Ishikawa (cell line): ENCODE measurements around the gene OR5B12.

Experiments
- CEBPB ChIP-seq: IDR thresholded peaks from 2 replicates; pipeline ENCODE4 v1.6.1; 2012
- CREB1 ChIP-seq: IDR thresholded peaks from 2 replicates; pipeline ENCODE4 v1.6.1; 2012; ENCODE audit warnings: low read depth
- EGR1 ChIP-seq: IDR thresholded peaks from 2 replicates; pipeline ENCODE4 v1.6.1; 2012
- EP300 ChIP-seq: IDR thresholded peaks from 2 replicates; pipeline ENCODE4 v1.6.1; 2012; ENCODE audit warnings: borderline replicate concordance
- FOXM1 ChIP-seq: IDR thresholded peaks from 2 replicates; pipeline ENCODE4 v1.6.1; 2012; ENCODE audit warnings: low read depth, borderline replicate concordance
- NFIC ChIP-seq: IDR thresholded peaks from 2 replicates; pipeline ENCODE4 v1.6.1; 2012
- RAD21 ChIP-seq: IDR thresholded peaks from 2 replicates; pipeline ENCODE4 v1.6.1; 2012; ENCODE audit warnings: low read depth
- TAF1 ChIP-seq: IDR thresholded peaks from 2 replicates; pipeline ENCODE4 v1.6.1; 2012; ENCODE audit warnings: low read depth, mild to moderate bottlenecking
- TCF12 ChIP-seq: IDR thresholded peaks from 2 replicates; pipeline ENCODE4 v1.6.1; 2012; ENCODE audit warnings: low read depth
- TEAD4 ChIP-seq: IDR thresholded peaks from 2 replicates; pipeline ENCODE4 v1.6.1; 2012
- YY1 ChIP-seq: IDR thresholded peaks from 2 replicates; pipeline ENCODE4 v1.6.1; 2012; ENCODE audit warnings: low read depth
- ZBTB7A ChIP-seq: IDR thresholded peaks from 2 replicates; pipeline ENCODE4 v1.6.1; 2012; ENCODE audit warnings: low read depth
- TF ChIP-seq, protein P1 (sequence below): IDR thresholded peaks from 2 replicates; pipeline ENCODE4 v1.6.1; 2012
- TF ChIP-seq, protein P2 (sequence below): IDR thresholded peaks from 2 replicates; pipeline ENCODE4 v1.6.1; 2012
- TF ChIP-seq, protein P3 (sequence below): IDR thresholded peaks from 2 replicates; pipeline ENCODE4 v1.6.1; 2012; ENCODE audit warnings: low read depth, mild to moderate bottlenecking

Gene OR5B12

DNA sequence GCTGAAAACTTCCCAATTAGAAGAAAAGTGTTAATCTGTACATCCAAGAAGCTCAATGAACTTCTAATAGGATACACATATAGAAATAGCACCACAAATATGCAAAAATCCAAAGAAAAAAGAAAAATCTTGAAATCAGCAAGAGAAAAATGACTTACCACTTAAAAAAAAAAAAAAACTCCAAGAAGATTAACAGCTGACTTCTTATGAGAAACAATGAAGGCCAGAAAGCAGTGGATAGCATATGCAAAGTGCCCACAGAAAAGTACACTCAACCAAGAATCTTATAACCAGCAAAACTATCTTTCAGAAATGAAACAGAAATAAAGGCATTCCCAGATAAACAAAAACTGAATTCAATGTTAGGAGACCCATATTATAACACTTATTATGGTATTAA, 29.9 kb upstream of the OR5B12 start:
- TF ChIP-seq YY1 (no peak), EGR1 (no peak), CREB1 (no peak), NFIC (no peak), CEBPB (no peak), TEAD4 (no peak)
- TF ChIP-seq, protein P1, sequence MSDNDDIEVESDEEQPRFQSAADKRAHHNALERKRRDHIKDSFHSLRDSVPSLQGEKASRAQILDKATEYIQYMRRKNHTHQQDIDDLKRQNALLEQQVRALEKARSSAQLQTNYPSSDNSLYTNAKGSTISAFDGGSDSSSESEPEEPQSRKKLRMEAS = no peak

DNA sequence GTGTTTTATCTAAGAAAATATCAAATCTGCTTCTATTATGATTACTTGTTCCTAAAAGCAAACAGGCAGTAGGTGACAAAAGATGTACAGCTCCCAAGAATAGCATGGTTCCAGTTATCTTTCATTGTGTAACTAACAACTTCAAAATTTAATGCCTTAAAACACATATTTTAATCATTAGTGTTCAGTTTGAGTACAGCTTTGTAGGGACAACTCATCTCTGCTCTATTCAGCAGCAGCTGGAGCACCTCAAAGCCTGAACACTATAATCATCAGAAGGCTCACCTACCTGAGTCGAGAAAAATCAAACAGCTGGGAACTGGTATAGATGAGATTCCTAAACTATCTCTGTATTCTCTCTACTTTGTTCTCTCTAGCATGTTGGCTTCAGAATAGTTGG, 24.3 kb upstream of the OR5B12 start:
- TF ChIP-seq, protein P2, sequence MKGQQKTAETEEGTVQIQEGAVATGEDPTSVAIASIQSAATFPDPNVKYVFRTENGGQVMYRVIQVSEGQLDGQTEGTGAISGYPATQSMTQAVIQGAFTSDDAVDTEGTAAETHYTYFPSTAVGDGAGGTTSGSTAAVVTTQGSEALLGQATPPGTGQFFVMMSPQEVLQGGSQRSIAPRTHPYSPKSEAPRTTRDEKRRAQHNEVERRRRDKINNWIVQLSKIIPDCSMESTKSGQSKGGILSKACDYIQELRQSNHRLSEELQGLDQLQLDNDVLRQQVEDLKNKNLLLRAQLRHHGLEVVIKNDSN = no peak
- TF ChIP-seq CREB1 = no peak
- TF ChIP-seq TCF12 = no peak
- TF ChIP-seq, protein P1 = no peak
- TF ChIP-seq EGR1 = no peak
- TF ChIP-seq, protein P3, sequence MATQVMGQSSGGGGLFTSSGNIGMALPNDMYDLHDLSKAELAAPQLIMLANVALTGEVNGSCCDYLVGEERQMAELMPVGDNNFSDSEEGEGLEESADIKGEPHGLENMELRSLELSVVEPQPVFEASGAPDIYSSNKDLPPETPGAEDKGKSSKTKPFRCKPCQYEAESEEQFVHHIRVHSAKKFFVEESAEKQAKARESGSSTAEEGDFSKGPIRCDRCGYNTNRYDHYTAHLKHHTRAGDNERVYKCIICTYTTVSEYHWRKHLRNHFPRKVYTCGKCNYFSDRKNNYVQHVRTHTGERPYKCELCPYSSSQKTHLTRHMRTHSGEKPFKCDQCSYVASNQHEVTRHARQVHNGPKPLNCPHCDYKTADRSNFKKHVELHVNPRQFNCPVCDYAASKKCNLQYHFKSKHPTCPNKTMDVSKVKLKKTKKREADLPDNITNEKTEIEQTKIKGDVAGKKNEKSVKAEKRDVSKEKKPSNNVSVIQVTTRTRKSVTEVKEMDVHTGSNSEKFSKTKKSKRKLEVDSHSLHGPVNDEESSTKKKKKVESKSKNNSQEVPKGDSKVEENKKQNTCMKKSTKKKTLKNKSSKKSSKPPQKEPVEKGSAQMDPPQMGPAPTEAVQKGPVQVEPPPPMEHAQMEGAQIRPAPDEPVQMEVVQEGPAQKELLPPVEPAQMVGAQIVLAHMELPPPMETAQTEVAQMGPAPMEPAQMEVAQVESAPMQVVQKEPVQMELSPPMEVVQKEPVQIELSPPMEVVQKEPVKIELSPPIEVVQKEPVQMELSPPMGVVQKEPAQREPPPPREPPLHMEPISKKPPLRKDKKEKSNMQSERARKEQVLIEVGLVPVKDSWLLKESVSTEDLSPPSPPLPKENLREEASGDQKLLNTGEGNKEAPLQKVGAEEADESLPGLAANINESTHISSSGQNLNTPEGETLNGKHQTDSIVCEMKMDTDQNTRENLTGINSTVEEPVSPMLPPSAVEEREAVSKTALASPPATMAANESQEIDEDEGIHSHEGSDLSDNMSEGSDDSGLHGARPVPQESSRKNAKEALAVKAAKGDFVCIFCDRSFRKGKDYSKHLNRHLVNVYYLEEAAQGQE = no peak

DNA sequence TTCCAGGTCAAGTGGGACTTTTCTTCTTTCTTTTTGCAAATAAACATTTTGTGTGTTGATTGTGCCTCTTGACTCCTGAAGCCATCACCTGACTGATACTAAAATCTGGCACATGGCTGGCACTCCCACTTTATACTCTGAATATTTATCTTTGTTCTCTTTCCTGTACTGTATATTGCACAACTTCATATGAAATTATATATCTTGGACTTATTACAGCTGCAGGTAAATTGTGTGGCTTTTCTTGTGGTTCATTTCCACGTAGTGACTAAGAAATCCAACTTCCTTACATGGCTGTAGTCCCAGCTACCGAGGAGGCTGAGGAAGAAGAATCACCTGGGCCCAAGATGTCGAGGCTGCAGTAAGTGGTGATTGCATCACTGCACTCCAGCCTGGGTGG, 23.7 kb upstream of the OR5B12 start:
- TF ChIP-seq NFIC = no peak
- TF ChIP-seq, protein P3 = no peak
- no peak for TF ChIP-seq ZBTB7A
- TF ChIP-seq, protein P1 = no peak
- no peak for TF ChIP-seq EP300
- no peak for TF ChIP-seq YY1
- TF ChIP-seq TAF1 = no peak
- TF ChIP-seq TEAD4 = no peak
- TF ChIP-seq CEBPB = no peak
- no peak for TF ChIP-seq RAD21
- no peak for TF ChIP-seq EGR1
- TF ChIP-seq TCF12 = no peak
- TF ChIP-seq, protein P2 = no peak
- no peak for TF ChIP-seq CREB1
- TF ChIP-seq FOXM1 = no peak

DNA sequence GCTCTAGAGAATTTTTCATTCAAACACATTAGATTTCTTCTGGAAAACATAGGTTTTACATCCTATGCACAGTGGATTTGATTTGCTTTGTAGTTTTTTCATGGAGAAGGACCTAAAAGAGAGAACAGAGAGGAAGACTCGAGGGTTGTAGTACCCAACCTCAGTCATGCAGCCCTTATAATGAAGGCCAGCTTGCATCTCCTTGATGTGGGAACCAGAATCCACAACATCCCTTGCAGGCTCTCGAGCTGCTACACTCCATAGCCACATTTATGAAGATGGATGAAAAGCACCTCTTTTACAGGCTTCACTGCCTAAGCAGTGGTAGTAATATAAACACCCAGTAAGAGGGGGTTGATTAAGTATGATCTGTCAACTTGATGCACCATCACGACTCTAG, 9.5 kb upstream of the OR5B12 start:
- TF ChIP-seq TEAD4 = no peak
- TF ChIP-seq, protein P3 = no peak
- TF ChIP-seq NFIC = no peak
- no peak for TF ChIP-seq YY1
- no peak for TF ChIP-seq CEBPB
- no peak for TF ChIP-seq FOXM1
- TF ChIP-seq CREB1 = no peak
- TF ChIP-seq TCF12 = no peak
- TF ChIP-seq EGR1 = no peak
- TF ChIP-seq RAD21 = no peak

DNA sequence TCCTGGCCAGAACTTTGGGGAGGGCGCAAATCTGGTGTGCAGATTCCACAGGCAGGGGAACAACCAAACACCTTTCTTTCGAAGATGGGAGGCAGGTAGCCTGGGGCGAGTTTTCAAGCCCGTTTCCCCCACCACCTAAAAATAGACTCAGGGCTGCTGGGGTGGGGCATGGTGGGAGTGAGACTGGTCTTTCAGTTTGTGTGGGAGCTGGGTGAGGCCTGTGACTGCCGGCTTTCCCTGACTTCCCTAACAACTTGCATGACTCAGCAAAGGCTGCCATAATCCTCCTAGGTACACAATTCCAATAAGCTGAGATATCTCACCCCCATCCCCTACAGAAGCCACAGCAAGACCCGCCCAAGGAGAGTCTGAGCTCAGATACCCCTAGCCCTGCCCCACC, 4.3 kb upstream of the OR5B12 start:
- TF ChIP-seq, protein P3 = no peak
- TF ChIP-seq, protein P2 = no peak
- TF ChIP-seq FOXM1 = no peak
